ENCODE measurements around the gene PRCD. TPM values are rescaled to one million over a fixed set of nuclear protein-coding genes. Genes with fewer than 3 reads are reported as not detected.
A peak's percentile ranks its signal among the peaks of the same experiment; 100 is the strongest.

Gene PRCD
- total and polyA plus RNA-seq, 12 donors = 1.5 to 37.2 (median 5.0) TPM; not detected in 2

- intact Hi-C loops (cut with DNase I) = no loop called here
- TF ChIP-seq POLR2A (IDR thresholded peaks at IDR 0.05) (no peak), CTCF (IDR thresholded peaks at IDR 0.05) (no peak)
- WGBS, 4 donors = 58 to 82% (median 63%) methylated on average over 4 of the region's 4 CpGs
- H3K27ac ChIP-seq = peak overlapping the region; percentile 52 to 95 (median 81)
- H3K27me3 ChIP-seq = no peaks in the 10 kb centered on the region
- H3K4me3 ChIP-seq = no peak overlapping the region
- H3K36me3 ChIP-seq (replicated peaks in 1 of 2) = no peaks in the 10 kb centered on the region
- no peak for DNase-seq
- H3K4me1 ChIP-seq (replicated peaks in 1 of 2) = peaks cover 17 to 39% of the 10 kb centered on the region in 2 donors
- H3K9me3 ChIP-seq (replicated peaks in 1 of 3) = no peaks in the 10 kb centered on the region
Observed at GRCh38 chr17:76498876-76499251, 41.0 kb upstream of the PRCD start.

GRCh38 chr17:76499267-76499667 lies 40.6 kb upstream of the PRCD start:
- peak overlapping the region; percentile 52 to 95 (median 77) for H3K27ac ChIP-seq
- H3K9me3 ChIP-seq (replicated peaks in 1 of 3) = no peaks in the 10 kb centered on the region
- 70 to 88% (median 79%) methylated on average over 3 to 5 of the region's 5 CpGs for WGBS, 4 donors
- intact Hi-C loops (cut with DNase I) = no loop called here
- no peak for DNase-seq
- H3K4me3 ChIP-seq = peak overlapping the region in 1 of 4 donors; percentile 94
- H3K27me3 ChIP-seq = no peaks in the 10 kb centered on the region
- peaks cover 17 to 35% of the 10 kb centered on the region in 2 donors for H3K4me1 ChIP-seq (replicated peaks in 1 of 2)
- no peak for TF ChIP-seq CTCF (IDR thresholded peaks at IDR 0.05)
- TF ChIP-seq POLR2A (IDR thresholded peaks at IDR 0.05) = no peak
- no peaks in the 10 kb centered on the region for H3K36me3 ChIP-seq (replicated peaks in 1 of 2)

- 75 to 97% (median 81%) methylated on average over 12 to 17 of the region's 17 CpGs for WGBS, 4 donors
- peak overlapping the region in 3 of 4 donors; percentile 35 to 94 (median 38) for H3K4me3 ChIP-seq
- H3K4me1 ChIP-seq (replicated peaks in 1 of 2) = peaks cover 17 to 34% of the 10 kb centered on the region in 2 donors
- intact Hi-C loops (cut with DNase I) = loop anchor here in 1 of 2 donors (10.0 kb wide), 1 partner anchor 95 kb away; no protein-coding TSS in a partner anchor
- peak in 1 of 7 donors; percentile 23 for DNase-seq
- TF ChIP-seq CTCF (IDR thresholded peaks at IDR 0.05) = no peak
- TF ChIP-seq POLR2A (IDR thresholded peaks at IDR 0.05) = no peak
- no peaks in the 10 kb centered on the region for H3K27me3 ChIP-seq
- no peaks in the 10 kb centered on the region for H3K9me3 ChIP-seq (replicated peaks in 1 of 3)
- H3K27ac ChIP-seq = peak overlapping the region; percentile 17 to 95 (median 77)
- no peaks in the 10 kb centered on the region for H3K36me3 ChIP-seq (replicated peaks in 1 of 2)
Observed at GRCh38 chr17:76500074-76500746, 39.6 kb upstream of the PRCD start.

- intact Hi-C loops (cut with DNase I) = loop anchor here in 1 of 2 donors (10.0 kb wide), 1 partner anchor 96 kb away; no protein-coding TSS in a partner anchor
Observed at GRCh38 chr17:76500747-76501017, 39.2 kb upstream of the PRCD start.

More at GRCh38 chr17:76500747-76501017, 39.2 kb upstream of the PRCD start:
- no peak for DNase-seq
- WGBS, 4 donors = 18 to 80% (median 23%) methylated on average over 1 to 10 of the region's 10 CpGs
- peaks cover 17 to 34% of the 10 kb centered on the region in 2 donors for H3K4me1 ChIP-seq (replicated peaks in 1 of 2)
- H3K9me3 ChIP-seq (replicated peaks in 1 of 3) = no peaks in the 10 kb centered on the region
- no peaks in the 10 kb centered on the region for H3K36me3 ChIP-seq (replicated peaks in 1 of 2)
- H3K27me3 ChIP-seq = no peaks in the 10 kb centered on the region
- H3K27ac ChIP-seq = peak overlapping the region; percentile 17 to 95 (median 77)
- TF ChIP-seq POLR2A (IDR thresholded peaks at IDR 0.05) (no peak), CTCF (IDR thresholded peaks at IDR 0.05) (no peak)
- peak overlapping the region in 3 of 4 donors; percentile 35 to 94 (median 38) for H3K4me3 ChIP-seq

All from adrenal gland (tissue), 12 donors.